ENCODE measurements around the gene SMPD3.
A peak's percentile ranks its signal among the peaks of the same experiment; 100 is the strongest.

SMPD3 gene

GRCh38 chr16:68470461-68471150 lies 22.3 kb upstream of the SMPD3 start:
- no peak for DNase-seq (ENCODE audit: low read depth)
- no peak for TF ChIP-seq CTCF (IDR thresholded peaks at IDR 0.05; ENCODE audit: low read length, missing control alignments)
- H3K4me3 ChIP-seq (replicated peaks; ENCODE audit: low read depth, low read length): no peak overlapping the region

GRCh38 chr16:68469796-68470460 lies 21.6 kb upstream of the SMPD3 start:
- DNase-seq (ENCODE audit: low read depth): no peak
- peak overlapping the region; percentile 1 for H3K4me3 ChIP-seq (replicated peaks; ENCODE audit: low read depth, low read length)
- TF ChIP-seq CTCF (IDR thresholded peaks at IDR 0.05; ENCODE audit: low read length, missing control alignments): no peak

GRCh38 chr16:68468842-68469241 lies 20.5 kb upstream of the SMPD3 start:
- no peak for TF ChIP-seq CTCF (IDR thresholded peaks at IDR 0.05; ENCODE audit: low read length, missing control alignments)
- no peak overlapping the region for H3K4me3 ChIP-seq (replicated peaks; ENCODE audit: low read depth, low read length)
- no peak for DNase-seq (ENCODE audit: low read depth)

- H3K4me3 ChIP-seq (replicated peaks; ENCODE audit: low read depth, low read length): no peak overlapping the region
- no peak for DNase-seq (ENCODE audit: low read depth)
- TF ChIP-seq CTCF (IDR thresholded peaks at IDR 0.05; ENCODE audit: low read length, missing control alignments): no peak
These were observed 17.9 kb upstream of the SMPD3 start for GRCh38 chr16:68466174-68466573.

GRCh38 chr16:68463904-68464303 lies 15.6 kb upstream of the SMPD3 start:
- no peak for DNase-seq (ENCODE audit: low read depth)
- no peak overlapping the region for H3K4me3 ChIP-seq (replicated peaks; ENCODE audit: low read depth, low read length)
- TF ChIP-seq CTCF (IDR thresholded peaks at IDR 0.05; ENCODE audit: low read length, missing control alignments): no peak

- TF ChIP-seq CTCF (IDR thresholded peaks at IDR 0.05; ENCODE audit: low read length, missing control alignments): no peak
- no peak for DNase-seq (ENCODE audit: low read depth)
- H3K4me3 ChIP-seq (replicated peaks; ENCODE audit: low read depth, low read length): no peak overlapping the region
These were observed 11.8 kb upstream of the SMPD3 start for GRCh38 chr16:68460067-68460466.

- no peak for TF ChIP-seq CTCF (IDR thresholded peaks at IDR 0.05; ENCODE audit: low read length, missing control alignments)
- no peak for DNase-seq (ENCODE audit: low read depth)
- no peak overlapping the region for H3K4me3 ChIP-seq (replicated peaks; ENCODE audit: low read depth, low read length)
These were observed 11.1 kb upstream of the SMPD3 start for GRCh38 chr16:68459457-68459856.
